Stimulated activated CD8-positive, alpha-beta memory T cell treated with anti-CD3 and anti-CD28 coated beads, Interleukin-2, amount 100 ng/mL, for 48 hours (primary cell): ENCODE results near the gene DNM3.
"Not testable (repeated sequence)": the region's sequence is repeated elsewhere in the genome, so short reads cannot be mapped to it uniquely, and the experiment has no call there.

ENCODE experiments used
- DNase-seq, 2 donors: peaks; one replicate each; pipeline ENCODE4 v3.0.0-alpha.2; 2020; ENCODE audit warnings: low read depth in 2 of 2

DNM3 gene

DNA sequence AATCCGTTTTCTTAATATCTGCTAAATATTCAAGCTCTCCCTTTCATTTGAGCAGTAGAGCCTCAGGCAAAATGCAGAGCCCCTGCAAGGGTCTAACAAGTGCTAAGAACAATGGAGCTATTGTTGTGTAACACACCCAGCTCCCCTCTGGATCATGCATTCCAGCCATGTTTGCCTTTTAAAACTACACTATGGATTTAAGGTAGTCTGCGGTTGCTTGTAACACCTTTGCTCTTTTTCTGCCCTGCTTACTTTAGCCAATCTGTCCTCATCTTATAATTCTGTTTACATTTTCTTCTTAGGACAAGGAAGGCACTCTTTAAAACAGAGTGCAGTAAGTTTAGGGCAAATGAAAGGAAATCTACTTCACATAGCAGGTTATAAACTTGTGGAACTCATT, 519.2 kb downstream of the DNM3 start:
- DNase-seq: no peak

- DNase-seq: no peak
Measured at GRCh38 chr1:172360985-172361384, 519.7 kb downstream of the DNM3 start.

DNA sequence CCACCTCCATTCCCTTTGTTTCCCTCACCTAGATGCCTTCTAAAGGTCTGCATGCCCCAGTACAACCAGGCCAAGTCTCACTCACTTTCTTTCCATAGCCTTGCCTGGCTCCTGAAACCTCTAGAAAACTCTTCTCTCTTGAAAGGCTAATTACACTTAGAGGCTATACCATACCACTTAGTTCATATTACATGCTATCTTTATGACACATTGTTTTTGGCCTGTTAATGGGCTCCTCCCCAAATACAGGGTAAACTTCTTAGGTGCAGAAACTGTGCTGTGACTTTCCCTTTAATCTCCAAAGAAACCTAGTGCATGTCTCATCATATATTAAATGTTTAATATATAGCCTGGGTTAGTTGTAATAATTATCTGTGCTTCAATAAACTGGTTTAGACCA, 522.6 kb downstream of the DNM3 start:
- no peak for DNase-seq

- DNase-seq: not testable (repeated sequence)
Measured at GRCh38 chr1:172371646-172372045, 530.3 kb downstream of the DNM3 start.

GRCh38 chr1:172373864-172374263, 532.6 kb downstream of the DNM3 start:
- no peak for DNase-seq

DNA sequence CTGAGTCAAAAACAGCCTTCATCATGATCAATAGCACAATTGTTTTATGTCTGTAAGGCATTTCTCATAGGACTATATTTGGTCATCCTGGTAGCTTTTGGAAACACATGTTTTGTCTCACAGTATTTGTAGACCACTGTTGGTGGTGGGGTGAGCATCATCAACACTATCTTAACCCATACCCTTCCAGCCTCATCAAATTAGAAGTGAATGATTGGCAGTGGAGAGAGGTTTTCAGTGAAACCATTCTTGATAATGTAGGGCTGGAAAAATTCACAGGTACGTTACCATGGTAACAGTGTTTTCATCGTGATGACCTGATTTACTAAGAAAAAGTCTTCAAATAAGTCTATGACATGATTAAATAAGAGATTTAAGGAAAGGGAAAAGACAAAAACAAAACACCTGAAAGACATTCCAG, 533.9 kb downstream of the DNM3 start:
- no peak for DNase-seq

- no peak for DNase-seq
Measured at GRCh38 chr1:172376431-172376830, 535.1 kb downstream of the DNM3 start.

- no peak for DNase-seq
Measured at GRCh38 chr1:172377565-172377964, 536.3 kb downstream of the DNM3 start.

DNA sequence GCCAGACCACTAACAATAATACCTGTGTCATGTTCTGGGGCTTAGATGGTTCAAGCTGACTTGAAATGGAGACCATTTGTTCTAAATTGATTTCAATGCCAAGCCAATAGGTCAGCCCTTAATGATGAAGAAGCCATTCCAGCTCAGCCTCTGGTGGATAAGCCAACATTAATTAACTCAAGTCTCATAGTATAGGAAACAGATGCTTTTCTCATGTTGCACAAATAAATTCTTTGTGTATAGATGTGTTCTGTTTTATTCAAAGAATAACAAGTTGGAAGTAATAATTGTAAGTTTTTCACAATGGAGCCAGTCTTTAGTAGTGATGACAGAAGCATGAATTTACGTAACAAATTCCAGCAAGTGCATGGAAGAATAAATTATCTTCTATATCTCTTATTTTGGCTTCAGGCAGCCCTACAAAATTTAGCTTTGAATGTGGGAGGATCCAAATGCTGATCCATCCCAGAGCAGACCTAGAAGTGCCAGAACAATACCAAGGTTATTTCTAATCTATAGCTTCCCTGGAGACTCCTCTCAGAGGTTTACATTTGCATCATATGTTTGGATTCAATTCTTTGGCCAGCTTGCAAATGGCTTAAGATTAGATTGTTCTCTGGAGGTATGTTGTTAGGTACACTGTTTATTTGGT, 536.9 kb downstream of the DNM3 start:
- no peak for DNase-seq

- DNase-seq: no peak
Measured at GRCh38 chr1:172380441-172381244, 539.3 kb downstream of the DNM3 start.

GRCh38 chr1:172381946-172382345, 540.6 kb downstream of the DNM3 start:
- DNase-seq: no peak

GRCh38 chr1:172382406-172382805, 541.1 kb downstream of the DNM3 start:
- DNase-seq: no peak

- DNase-seq: no peak
Measured at GRCh38 chr1:172382990-172383389, 541.7 kb downstream of the DNM3 start.

GRCh38 chr1:172383536-172383935, 542.2 kb downstream of the DNM3 start:
- no peak for DNase-seq

GRCh38 chr1:172384656-172385055, 543.4 kb downstream of the DNM3 start:
- no peak for DNase-seq

DNA sequence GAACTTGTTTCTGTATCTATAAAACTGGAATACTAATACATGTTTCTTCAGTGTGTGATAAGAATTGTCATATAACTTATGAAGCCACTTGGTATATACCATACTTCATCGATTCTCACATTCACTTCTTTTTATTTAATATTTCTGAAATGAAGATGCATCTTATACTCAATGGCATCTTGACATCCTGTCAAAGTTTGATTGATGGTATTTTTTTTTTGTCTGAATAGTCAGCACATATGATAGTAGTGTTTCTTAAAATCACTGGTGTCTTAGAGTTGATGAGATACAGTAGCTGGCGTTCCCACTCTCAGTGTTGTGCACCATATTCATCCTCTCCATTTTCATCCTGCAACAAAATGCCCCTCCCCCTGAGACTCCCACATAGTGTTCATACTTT, 544.7 kb downstream of the DNM3 start:
- no peak for DNase-seq

- no peak for DNase-seq
Measured at GRCh38 chr1:172388490-172388889, 547.2 kb downstream of the DNM3 start.

GRCh38 chr1:172390301-172390682, 549.0 kb downstream of the DNM3 start:
- DNase-seq: no peak

- DNase-seq: no peak
Measured at GRCh38 chr1:172390683-172391551, 549.6 kb downstream of the DNM3 start.

DNA sequence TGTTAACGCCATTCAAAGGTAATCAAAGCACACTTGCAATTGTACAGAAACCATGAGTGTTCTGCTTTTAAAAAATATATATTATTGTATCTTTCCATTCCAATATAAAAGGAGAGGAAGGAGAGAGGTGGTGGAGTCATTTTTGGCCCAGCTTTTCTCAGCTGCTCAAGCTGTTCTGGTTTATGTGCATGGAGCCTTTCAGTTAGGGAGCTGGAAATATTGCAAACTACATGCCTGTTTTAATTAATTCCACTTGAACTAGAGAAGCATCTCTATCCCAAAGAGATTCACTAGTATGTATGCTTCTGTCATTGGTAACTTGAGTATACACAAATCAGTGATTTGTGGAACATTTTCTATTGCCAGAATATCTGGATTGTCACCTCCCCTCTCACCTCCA, 550.7 kb downstream of the DNM3 start:
- DNase-seq: no peak

DNA sequence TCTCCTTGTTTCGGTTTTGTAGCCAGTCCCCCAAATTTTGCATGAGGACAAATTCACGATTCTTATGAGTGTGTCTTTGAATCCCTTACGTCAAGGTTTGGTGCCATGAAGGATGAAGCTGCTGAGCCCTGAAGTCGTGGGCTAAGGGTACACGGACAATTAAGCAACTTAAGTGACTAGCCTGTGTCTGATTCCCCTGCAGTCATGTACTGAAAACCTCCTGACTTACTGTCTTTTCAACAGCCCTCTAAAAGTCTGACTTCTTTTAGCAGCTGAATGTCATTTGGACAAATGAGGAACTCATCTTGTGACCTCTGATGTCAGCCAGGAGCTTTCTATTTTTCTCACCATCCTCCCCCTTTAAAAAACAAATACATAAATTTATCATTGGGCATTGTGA, 552.1 kb downstream of the DNM3 start:
- DNase-seq: no peak

DNA sequence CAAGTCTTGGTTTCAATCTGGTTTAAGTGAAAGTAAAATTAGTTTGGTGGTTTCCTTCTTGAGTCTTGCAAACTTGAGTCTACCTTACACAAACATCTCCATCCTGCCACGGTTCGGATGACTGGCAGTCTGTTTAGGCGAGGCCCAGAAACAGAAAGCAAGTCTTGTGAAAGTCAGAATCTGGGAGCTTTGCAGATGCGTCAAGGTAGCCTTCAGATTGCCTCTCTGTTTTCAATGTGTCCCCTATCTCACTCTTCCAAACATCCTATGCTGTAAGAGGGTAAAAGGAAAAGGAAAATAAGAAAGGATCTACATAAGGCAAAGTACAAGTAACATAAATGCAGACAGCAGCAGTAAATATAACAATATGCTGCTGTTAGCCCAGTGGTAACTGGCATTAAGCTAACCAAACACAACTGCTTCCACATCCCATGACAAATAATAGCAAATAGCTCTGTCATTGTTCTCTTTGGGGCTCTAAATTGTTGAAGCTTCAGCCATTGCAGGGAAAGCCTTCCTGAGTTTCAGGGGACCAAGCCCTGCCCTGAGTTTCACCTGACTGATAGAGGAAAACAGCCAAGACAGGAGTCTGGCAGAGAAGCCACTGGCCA, 552.9 kb downstream of the DNM3 start:
- peak; percentile 18 to 34 for DNase-seq
